Measurements from ENCODE around the gene CERT1. TPM values are rescaled to one million over a fixed set of nuclear protein-coding genes. Genes with fewer than 3 reads are reported as not detected.

CERT1 gene
- total and polyA plus RNA-seq, 8 donors: 49.2 to 72.7 (median 56.9) TPM

DNA sequence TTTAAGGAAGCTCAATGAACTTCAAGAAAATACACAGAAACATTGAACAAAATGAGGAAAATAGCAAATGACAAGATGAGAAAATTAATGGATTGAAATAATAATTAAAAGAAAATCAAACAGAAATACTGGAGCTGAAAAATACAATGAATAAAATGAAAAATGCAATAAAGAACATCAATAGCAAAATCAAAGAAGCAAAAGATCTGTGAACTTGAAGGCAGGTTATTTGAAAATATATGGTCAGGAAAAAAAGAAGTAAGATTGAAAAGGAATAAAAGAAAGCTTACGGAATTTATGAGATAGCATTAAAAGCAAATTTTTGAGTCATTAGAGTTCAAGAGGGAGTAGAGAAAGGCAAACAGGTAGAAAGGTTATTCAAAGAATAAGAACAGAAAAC is 42.4 kb downstream of the CERT1 start:
- H3K4me1 ChIP-seq: peaks cover 5 to 19% of the 10 kb centered on the region in 2 donors
- no peak overlapping the region for H3K4me3 ChIP-seq
- DNase-seq: no peak
- no peaks in the 10 kb centered on the region for H3K36me3 ChIP-seq
- intact Hi-C loops (cut with DNase I): no loop called here
- no peak for TF ChIP-seq CTCF (IDR thresholded peaks at IDR 0.05)
- H3K27ac ChIP-seq: no peak overlapping the region
- no peak for ATAC-seq
- H3K9me3 ChIP-seq: peaks cover 0 to 21% of the 10 kb centered on the region in 2 donors
- H3K27me3 ChIP-seq: no peaks in the 10 kb centered on the region

DNA sequence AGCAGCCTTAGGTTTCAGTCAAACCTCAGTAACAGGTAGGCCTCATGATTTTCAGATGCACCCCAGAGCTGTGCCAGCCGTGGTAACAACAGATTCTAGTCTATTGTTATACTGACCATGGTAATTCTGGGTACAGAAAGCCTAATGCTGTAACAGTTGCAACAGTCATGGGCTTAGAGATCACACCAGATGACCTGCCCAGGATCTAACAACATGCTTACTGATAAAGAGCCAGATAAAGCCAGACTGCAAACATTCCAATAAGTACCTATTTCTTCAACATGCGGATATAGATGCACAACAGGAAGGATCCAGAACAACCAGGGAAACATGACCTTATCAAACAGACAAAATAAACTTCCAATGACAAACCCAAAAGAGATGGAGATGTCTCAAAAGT is 42.8 kb downstream of the CERT1 start:
- H3K27ac ChIP-seq: no peak overlapping the region
- DNase-seq: no peak
- ATAC-seq: no peak
- H3K27me3 ChIP-seq: no peaks in the 10 kb centered on the region
- H3K4me1 ChIP-seq: peaks cover 5 to 20% of the 10 kb centered on the region in 2 donors
- no peak overlapping the region for H3K4me3 ChIP-seq
- no peaks in the 10 kb centered on the region for H3K36me3 ChIP-seq
- no peak for TF ChIP-seq CTCF (IDR thresholded peaks at IDR 0.05)
- intact Hi-C loops (cut with DNase I): no loop called here
- peaks cover 0 to 21% of the 10 kb centered on the region in 2 donors for H3K9me3 ChIP-seq

DNA sequence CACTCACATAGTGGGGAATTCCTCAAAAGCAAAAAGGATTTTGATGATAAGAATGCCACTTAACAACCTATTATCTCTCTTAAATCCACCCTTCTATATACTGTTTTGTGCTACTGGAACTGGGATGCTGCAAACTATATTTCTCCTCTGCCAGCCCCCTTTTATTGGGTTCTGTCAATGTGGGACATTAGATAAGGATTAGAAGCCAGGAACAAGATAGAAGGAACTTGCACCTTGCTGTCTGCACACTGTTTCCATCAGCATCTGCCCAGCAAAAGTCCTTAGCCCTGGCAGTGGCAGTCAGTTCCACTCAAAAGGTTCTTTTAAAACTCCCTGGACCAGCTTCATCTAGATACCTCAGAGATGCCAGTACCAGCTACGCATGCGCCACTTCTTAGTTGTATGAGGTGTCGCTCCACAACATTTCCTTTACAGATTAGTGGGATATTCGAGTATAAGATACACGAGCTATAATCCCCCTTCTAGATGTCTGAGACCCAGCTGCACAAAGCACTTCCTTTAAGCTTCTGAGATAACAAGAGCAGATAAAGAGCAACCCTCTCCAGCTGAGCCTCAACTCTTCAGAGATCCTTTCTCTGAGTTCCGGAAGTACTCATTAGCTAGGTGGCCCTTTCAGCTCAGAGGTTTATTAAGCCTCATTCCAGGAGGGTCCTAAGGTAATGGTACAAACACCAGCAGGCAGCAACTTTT is 45.3 kb downstream of the CERT1 start:
- TF ChIP-seq CTCF (IDR thresholded peaks at IDR 0.05): no peak
- no peaks in the 10 kb centered on the region for H3K27me3 ChIP-seq
- no peaks in the 10 kb centered on the region for H3K36me3 ChIP-seq
- H3K27ac ChIP-seq: no peak overlapping the region
- H3K9me3 ChIP-seq: peaks cover 0 to 21% of the 10 kb centered on the region in 2 donors
- intact Hi-C loops (cut with DNase I): no loop called here
- no peak for DNase-seq
- H3K4me3 ChIP-seq: no peak overlapping the region
- H3K4me1 ChIP-seq: peaks cover 10 to 34% of the 10 kb centered on the region in 2 donors
- ATAC-seq: no peak

DNA sequence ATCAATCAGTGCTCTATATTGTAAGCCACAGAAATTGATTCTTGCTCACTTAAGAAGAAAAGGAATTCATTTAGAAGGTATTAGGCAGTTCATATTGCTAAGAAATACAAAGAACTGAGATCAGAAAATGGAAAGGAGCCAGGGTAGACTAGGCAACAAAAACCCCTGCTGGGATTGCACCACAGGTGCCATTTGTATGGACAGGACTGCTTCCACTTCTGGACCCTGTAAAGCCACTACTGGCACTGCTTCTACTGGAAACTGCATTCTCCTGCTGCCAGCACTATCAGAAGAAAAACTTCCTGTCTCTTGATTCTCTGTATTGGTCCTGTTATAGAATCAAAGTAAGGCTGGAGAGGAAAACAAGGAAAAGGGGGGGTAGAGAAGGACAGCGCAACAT is 45.9 kb downstream of the CERT1 start:
- H3K27me3 ChIP-seq: no peaks in the 10 kb centered on the region
- H3K9me3 ChIP-seq: peaks cover 0 to 21% of the 10 kb centered on the region in 2 donors
- no peak overlapping the region for H3K4me3 ChIP-seq
- intact Hi-C loops (cut with DNase I): no loop called here
- no peak overlapping the region for H3K27ac ChIP-seq
- H3K4me1 ChIP-seq: peaks cover 10 to 40% of the 10 kb centered on the region in 2 donors
- peak; percentile 33 for ATAC-seq
- H3K36me3 ChIP-seq: no peaks in the 10 kb centered on the region
- peak in 2 of 4 donors; percentile 1 to 23 for DNase-seq
- no peak for TF ChIP-seq CTCF (IDR thresholded peaks at IDR 0.05)

DNA sequence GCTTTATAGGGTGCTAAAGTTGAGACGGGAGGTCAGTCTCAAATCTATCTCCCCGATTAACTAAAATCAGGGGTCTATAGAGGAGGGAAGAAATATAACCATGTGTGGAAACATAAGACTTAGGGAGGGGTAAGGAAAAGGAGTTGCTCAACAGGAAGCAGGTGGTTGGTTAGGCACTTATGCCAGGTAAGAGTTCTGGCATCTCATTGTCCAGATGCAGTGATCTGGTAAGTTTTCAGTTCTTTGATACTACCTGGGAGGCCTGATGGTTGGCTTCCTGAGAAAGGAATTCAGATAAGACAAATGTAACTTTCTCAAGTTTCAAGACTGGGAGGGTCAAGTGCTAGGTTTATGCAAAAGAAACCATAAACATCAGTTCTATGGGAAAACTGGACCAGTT is 47.7 kb downstream of the CERT1 start:
- intact Hi-C loops (cut with DNase I): no loop called here

More for the DNA sequence above, 47.7 kb downstream of the CERT1 start:
- ATAC-seq: peak; percentile 57
- no peak for TF ChIP-seq CTCF (IDR thresholded peaks at IDR 0.05)
- Histone ChIP-seq H3K9me3 (peaks cover 0 to 6% of the 10 kb centered on the region in 2 donors), H3K4me3 (no peak overlapping the region), H3K27ac (no peak overlapping the region), H3K27me3 (no peaks in the 10 kb centered on the region), H3K4me1 (peaks cover 10 to 41% of the 10 kb centered on the region in 2 donors), H3K36me3 (peaks cover 0 to 2% of the 10 kb centered on the region in 2 donors)
- no peak for DNase-seq

Data from left lung (tissue), 10 donors.